B cell (primary cell): ENCODE measurements around the gene CTNNA3.

Experiments used
- EZH2 ChIP-seq: IDR thresholded peaks from 2 replicates; pipeline ENCODE4 v1.6.1; 2012; ENCODE audit warnings: borderline replicate concordance, low read depth, mild to moderate bottlenecking, moderate library complexity, low read length; ENCODE audit not compliant: insufficient read depth, poor library complexity, severe bottlenecking
- TF ChIP-seq, protein P1 (sequence below): fragments of 200-600 bp; IDR thresholded peaks from one replicate; pipeline ENCODE4 v1.8.0; 2022; ENCODE audit warnings: antibody characterized with exemption, mild to moderate bottlenecking

DNA sequence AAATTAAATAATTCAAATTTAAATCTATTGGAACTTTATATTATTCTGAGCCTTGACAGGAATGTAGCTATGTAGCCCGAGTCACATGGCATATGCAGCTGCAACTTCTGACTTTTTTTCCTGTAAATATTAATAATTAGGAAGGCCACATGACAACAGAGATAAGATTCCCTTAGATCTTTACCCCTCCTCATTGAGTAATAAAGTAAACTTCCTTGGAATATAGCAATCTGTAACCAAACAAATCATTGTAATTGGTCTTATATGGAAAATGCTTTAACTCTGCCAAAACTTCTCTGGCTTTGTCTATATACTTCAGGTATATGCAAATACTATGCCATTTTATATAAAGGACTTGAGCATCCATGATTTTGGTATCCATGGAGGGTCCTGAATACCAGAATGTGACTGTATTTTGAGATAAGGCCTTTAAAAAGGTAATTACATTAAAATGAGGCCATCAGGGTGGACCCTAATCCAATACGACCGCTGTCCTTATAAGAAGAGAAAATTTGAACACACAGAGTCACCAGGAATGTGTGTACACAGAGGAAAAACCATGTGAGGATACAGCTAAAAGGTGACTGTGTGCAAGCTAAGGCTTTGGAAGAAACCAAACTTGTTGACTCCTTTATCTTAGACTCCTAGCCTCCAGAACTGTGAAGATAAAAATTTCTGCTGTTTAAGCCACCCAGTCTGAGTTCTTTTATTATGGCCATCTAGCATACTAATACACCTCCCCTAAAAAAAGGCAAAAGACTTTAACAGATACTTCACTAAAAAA lies 222.0 kb downstream of the CTNNA3 start:
- TF ChIP-seq, protein P1, sequence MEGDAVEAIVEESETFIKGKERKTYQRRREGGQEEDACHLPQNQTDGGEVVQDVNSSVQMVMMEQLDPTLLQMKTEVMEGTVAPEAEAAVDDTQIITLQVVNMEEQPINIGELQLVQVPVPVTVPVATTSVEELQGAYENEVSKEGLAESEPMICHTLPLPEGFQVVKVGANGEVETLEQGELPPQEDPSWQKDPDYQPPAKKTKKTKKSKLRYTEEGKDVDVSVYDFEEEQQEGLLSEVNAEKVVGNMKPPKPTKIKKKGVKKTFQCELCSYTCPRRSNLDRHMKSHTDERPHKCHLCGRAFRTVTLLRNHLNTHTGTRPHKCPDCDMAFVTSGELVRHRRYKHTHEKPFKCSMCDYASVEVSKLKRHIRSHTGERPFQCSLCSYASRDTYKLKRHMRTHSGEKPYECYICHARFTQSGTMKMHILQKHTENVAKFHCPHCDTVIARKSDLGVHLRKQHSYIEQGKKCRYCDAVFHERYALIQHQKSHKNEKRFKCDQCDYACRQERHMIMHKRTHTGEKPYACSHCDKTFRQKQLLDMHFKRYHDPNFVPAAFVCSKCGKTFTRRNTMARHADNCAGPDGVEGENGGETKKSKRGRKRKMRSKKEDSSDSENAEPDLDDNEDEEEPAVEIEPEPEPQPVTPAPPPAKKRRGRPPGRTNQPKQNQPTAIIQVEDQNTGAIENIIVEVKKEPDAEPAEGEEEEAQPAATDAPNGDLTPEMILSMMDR: no peak
- TF ChIP-seq EZH2: no peak
